Liver (tissue), 9 donors: ENCODE measurements around the gene NELL1. TPM values are rescaled to one million over a fixed set of nuclear protein-coding genes. Genes with fewer than 3 reads are reported as not detected.

ENCODE experiments used
- DNase-seq: peaks from one replicate; pipeline ENCODE4 v3.0.0-alpha.2; 2017; ENCODE audit warnings: low spot score
- H3K27ac ChIP-seq, 2 donors: one replicate each; pipeline ENCODE4 v1.7.0; 2013; ENCODE audit warnings: inconsistent platforms in 2 of 2, low read length in 2 of 2, control low read depth in 1 of 2, low read depth in 1 of 2, mild to moderate bottlenecking in 1 of 2
- H3K27me3 ChIP-seq, 4 donors: one replicate each; pipeline versions ENCODE4 v1.6.1 to v1.7.0; 2013; ENCODE audit warnings: low read length in 3 of 4, inconsistent platforms in 1 of 4, mild to moderate bottlenecking in 1 of 4, moderate library complexity in 1 of 4; ENCODE audit not compliant: control insufficient read depth in 4 of 4, insufficient read depth in 4 of 4
- H3K36me3 ChIP-seq, 4 donors: one replicate each; pipeline versions ENCODE4 v1.6.1 to v1.7.0; 2013; ENCODE audit warnings: low read length in 3 of 4, mild to moderate bottlenecking in 3 of 4, low read depth in 1 of 4, moderate library complexity in 1 of 4; ENCODE audit not compliant: control insufficient read depth in 4 of 4, insufficient read depth in 3 of 4
- H3K4me1 ChIP-seq, 4 donors: one replicate each; pipeline versions ENCODE4 v1.6.1 to v1.7.0; 2013; ENCODE audit warnings: low read length in 3 of 4, mild to moderate bottlenecking in 3 of 4, moderate library complexity in 1 of 4; ENCODE audit not compliant: control insufficient read depth in 4 of 4, insufficient read depth in 4 of 4
- H3K4me3 ChIP-seq, 3 donors: one replicate each; pipeline versions ENCODE4 v1.6.1 to v1.7.0; 2013; ENCODE audit warnings: low read length in 3 of 3, control low read depth in 1 of 3, low read depth in 1 of 3, mild to moderate bottlenecking in 1 of 3
- H3K9ac ChIP-seq, 2 donors: one replicate each; pipeline ENCODE4 v1.7.0; 2013; ENCODE audit warnings: low read length in 2 of 2, mild to moderate bottlenecking in 2 of 2, moderate library complexity in 2 of 2, control low read depth in 1 of 2, low read depth in 1 of 2
- H3K9me3 ChIP-seq, 4 donors: one replicate each; pipeline versions ENCODE4 v1.6.1 to v1.7.0; 2013; ENCODE audit warnings: low read length in 3 of 4; ENCODE audit not compliant: control insufficient read depth in 4 of 4
- ATF3 ChIP-seq: IDR thresholded peaks from 2 replicates; pipeline ENCODE4 v1.6.1; 2016; ENCODE audit warnings: antibody characterized with exemption
- FOXA1 ChIP-seq: IDR thresholded peaks from 2 replicates; pipeline ENCODE4 v1.6.1; 2016; ENCODE audit warnings: antibody characterized with exemption
- GABPA ChIP-seq, 2 donors: IDR thresholded peaks in 1 of 2; conservative IDR thresholded peaks in 1 of 2; 2 replicates each; pipeline ENCODE4 v1.6.1; 2016; ENCODE audit warnings: antibody characterized with exemption in 2 of 2, mild to moderate bottlenecking in 1 of 2, moderate library complexity in 1 of 2
- HNF4A ChIP-seq, 2 donors: conservative IDR thresholded peaks; 2 replicates each; pipeline ENCODE4 v1.6.1; 2016; ENCODE audit warnings: antibody characterized with exemption in 2 of 2, mild to moderate bottlenecking in 2 of 2
- HNF4G ChIP-seq: IDR thresholded peaks from 2 replicates; pipeline ENCODE4 v1.6.1; 2016; ENCODE audit warnings: antibody characterized with exemption
- JUND ChIP-seq, 2 donors: IDR thresholded peaks; 2 replicates each; pipeline ENCODE4 v1.6.1; 2016; ENCODE audit warnings: antibody characterized with exemption in 2 of 2
- MAX ChIP-seq: IDR thresholded peaks from 2 replicates; pipeline ENCODE4 v1.6.1; 2016; ENCODE audit warnings: antibody characterized with exemption
- NR2F2 ChIP-seq: IDR thresholded peaks from 2 replicates; pipeline ENCODE4 v1.6.1; 2016; ENCODE audit warnings: antibody characterized with exemption
- RAD21 ChIP-seq, 2 donors: IDR thresholded peaks; 2 replicates each; pipeline ENCODE4 v1.6.1; 2016; ENCODE audit warnings: antibody characterized with exemption in 2 of 2, mild to moderate bottlenecking in 2 of 2
- REST ChIP-seq: IDR thresholded peaks from 2 replicates; pipeline ENCODE4 v1.6.1; 2016; ENCODE audit warnings: antibody characterized with exemption, mild to moderate bottlenecking
- RXRA ChIP-seq, 2 donors: IDR thresholded peaks; 2 replicates each; pipeline ENCODE4 v1.6.1; 2017 to 2018; ENCODE audit warnings: antibody characterized with exemption in 2 of 2, mild to moderate bottlenecking in 1 of 2
- SP1 ChIP-seq: IDR thresholded peaks from 2 replicates; pipeline ENCODE4 v1.6.1; 2018; ENCODE audit warnings: antibody characterized with exemption, mild to moderate bottlenecking
- TAF1 ChIP-seq: conservative IDR thresholded peaks from 2 replicates; pipeline ENCODE4 v1.6.1; 2016; ENCODE audit warnings: antibody characterized with exemption, mild to moderate bottlenecking
- YY1 ChIP-seq: IDR thresholded peaks from 2 replicates; pipeline ENCODE4 v1.6.1; 2016; ENCODE audit warnings: antibody characterized with exemption, mild to moderate bottlenecking
- WGBS: extraction: QIAGEN DNeasy Blood & Tissue Kit; methylation state at CpG from one replicate; pipeline ENCODE4 v1.1.7; 2013; 5-methylcytosine and 5-hydroxymethylcytosine counted together
- polyA plus RNA-seq, 2 donors: library from polyadenylated mRNA; stranded (reverse) in 1 of 2; unstranded in 1 of 2; fragments of 200-250 nt in 1 of 2; fragments of >200 nt in 1 of 2; fragmentation: Nextera tagmentation in 1 of 2; extraction: Ambion mirVana in 1 of 2; gene quantifications; one replicate each; pipeline versions ENCODE4 v1.2.1 to v1.2.3, GENCODE V29; 2013 to 2015
- total RNA-seq, 2 donors: library from RNA; depleted of rRNA; stranded (reverse); fragments of >200 nt; gene quantifications; one replicate each; pipeline ENCODE4 v1.2.3, GENCODE V29; 2014
- TF ChIP-seq, protein P1 (sequence below): IDR thresholded peaks from 2 replicates; pipeline ENCODE4 v1.6.1; 2016; ENCODE audit warnings: antibody characterized with exemption
- donor health status: healthy.
- donor health status: healthy.
- donor health status: healthy.
- donor health status: healthy.
- donor health status: healthy.

Gene NELL1
- total and polyA plus RNA-seq, 4 donors, result not detected

DNA sequence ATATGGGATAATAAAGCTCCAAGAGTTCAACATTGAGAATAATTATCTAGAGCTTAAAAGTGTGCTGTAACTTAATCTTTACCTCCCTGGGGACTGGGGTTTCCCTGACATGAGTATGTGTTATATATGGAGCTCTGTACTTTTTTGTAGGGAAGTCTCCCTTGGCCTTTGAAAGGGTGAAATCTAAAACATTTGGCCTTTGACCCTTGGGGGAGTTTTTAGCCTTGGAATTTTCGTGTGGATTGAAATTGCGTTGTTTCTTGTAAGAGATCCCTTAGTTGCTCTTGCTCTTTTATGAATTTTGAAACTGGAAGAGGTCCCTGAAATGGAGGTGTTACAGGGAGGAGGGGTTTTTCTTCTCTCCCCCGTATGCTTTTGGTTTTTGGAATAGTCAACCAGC lies 450.0 kb downstream of the NELL1 start:
- whole genome bisulfite sequencing, result 46% methylated on average over 3 of the region's 3 CpGs
- no peak for DNase-seq
- TF ChIP-seq RXRA (IDR thresholded peaks at IDR 0.05) (no peak), FOXA1 (no peak), MAX (no peak), HNF4G (no peak), NR2F2 (no peak), GABPA (IDR thresholded peaks at IDR 0.05 in 1 of 2, conservative IDR thresholded peaks at IDR 0.05 in 1 of 2) (no peak), YY1 (no peak), TAF1 (no peak), JUND (IDR thresholded peaks at IDR 0.05) (no peak), HNF4A (conservative IDR thresholded peaks at IDR 0.05) (no peak), REST (no peak), SP1 (no peak), RAD21 (IDR thresholded peaks at IDR 0.05) (no peak)
- TF ChIP-seq, protein P1, sequence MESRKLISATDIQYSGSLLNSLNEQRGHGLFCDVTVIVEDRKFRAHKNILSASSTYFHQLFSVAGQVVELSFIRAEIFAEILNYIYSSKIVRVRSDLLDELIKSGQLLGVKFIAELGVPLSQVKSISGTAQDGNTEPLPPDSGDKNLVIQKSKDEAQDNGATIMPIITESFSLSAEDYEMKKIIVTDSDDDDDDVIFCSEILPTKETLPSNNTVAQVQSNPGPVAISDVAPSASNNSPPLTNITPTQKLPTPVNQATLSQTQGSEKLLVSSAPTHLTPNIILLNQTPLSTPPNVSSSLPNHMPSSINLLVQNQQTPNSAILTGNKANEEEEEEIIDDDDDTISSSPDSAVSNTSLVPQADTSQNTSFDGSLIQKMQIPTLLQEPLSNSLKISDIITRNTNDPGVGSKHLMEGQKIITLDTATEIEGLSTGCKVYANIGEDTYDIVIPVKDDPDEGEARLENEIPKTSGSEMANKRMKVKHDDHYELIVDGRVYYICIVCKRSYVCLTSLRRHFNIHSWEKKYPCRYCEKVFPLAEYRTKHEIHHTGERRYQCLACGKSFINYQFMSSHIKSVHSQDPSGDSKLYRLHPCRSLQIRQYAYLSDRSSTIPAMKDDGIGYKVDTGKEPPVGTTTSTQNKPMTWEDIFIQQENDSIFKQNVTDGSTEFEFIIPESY, result no peak

DNA sequence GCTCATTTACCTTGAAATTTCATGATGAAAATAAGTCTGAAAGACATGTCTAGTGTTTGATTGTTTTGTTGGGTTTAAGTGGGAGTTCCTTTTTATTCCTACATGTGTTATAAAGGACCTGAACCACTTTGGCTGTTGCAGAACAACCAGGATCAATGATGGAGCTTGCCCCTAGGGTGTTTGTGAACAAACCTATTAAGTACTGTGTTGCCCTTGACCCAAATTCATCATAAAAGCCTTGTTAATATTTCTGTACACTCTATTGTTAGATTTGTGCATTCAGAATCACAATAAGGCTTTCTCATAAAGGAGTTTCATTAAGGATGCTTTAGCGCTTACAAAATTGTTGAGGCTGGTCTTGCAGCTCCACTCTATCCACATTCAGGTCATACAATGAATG lies 452.6 kb downstream of the NELL1 start:
- Histone ChIP-seq H3K9me3 (no peaks in the 10 kb centered on the region), H3K4me3 (no peak overlapping the region), H3K27ac (no peak overlapping the region), H3K9ac (no peak overlapping the region), H3K36me3 (no peaks in the 10 kb centered on the region), H3K27me3 (no peaks in the 10 kb centered on the region), H3K4me1 (no peaks in the 10 kb centered on the region)
- 95% methylated on average over 1 of the region's 1 CpG for WGBS
- DNase-seq, result no peak
- TF ChIP-seq TAF1 (no peak), RAD21 (IDR thresholded peaks at IDR 0.05) (no peak), HNF4A (conservative IDR thresholded peaks at IDR 0.05) (no peak), YY1 (no peak), HNF4G (no peak), MAX (no peak), NR2F2 (no peak), ATF3 (no peak)

More for the DNA sequence above, 450.0 kb downstream of the NELL1 start:
- Histone ChIP-seq H3K36me3 (no peaks in the 10 kb centered on the region), H3K9ac (no peak overlapping the region), H3K4me3 (no peak overlapping the region), H3K27me3 (no peaks in the 10 kb centered on the region), H3K4me1 (no peaks in the 10 kb centered on the region), H3K27ac (no peak overlapping the region), H3K9me3 (no peaks in the 10 kb centered on the region)
